Testis (tissue), 3 donors: Measurements from ENCODE around the gene TNS1. TPM values are rescaled to one million over a fixed set of nuclear protein-coding genes. Genes with fewer than 3 reads are reported as not detected.

ENCODE experiments used
- DNase-seq: peaks from one replicate; pipeline ENCODE4 v3.0.0-alpha.2; 2019
- H3K27ac ChIP-seq, 2 donors: fragments of 200-600 bp; sonication (generic); one replicate each; pipeline ENCODE4 v1.5.1; 2019
- H3K27me3 ChIP-seq: fragments of 200-600 bp; sonication (generic); one replicate; pipeline ENCODE4 v1.5.1; 2019
- H3K36me3 ChIP-seq: fragments of 200-600 bp; sonication (generic); one replicate; pipeline ENCODE4 v1.5.1; 2017; ENCODE audit warnings: low read depth; ENCODE audit errors: missing control alignments
- H3K4me1 ChIP-seq: fragments of 200-600 bp; sonication (generic); one replicate; pipeline ENCODE4 v1.5.1; 2019
- H3K4me3 ChIP-seq, 2 donors: fragments of 200-600 bp; sonication (generic); one replicate each; pipeline ENCODE4 v1.5.1; 2017 to 2019
- H3K9me3 ChIP-seq: fragments of 200-600 bp; sonication (generic); one replicate; pipeline ENCODE4 v1.5.1; 2017
- CTCF ChIP-seq, 3 experiments: fragments of 450-650 bp in 2 of 3; fragments of 200-600 bp in 1 of 3; sonication (generic) in 1 of 3; IDR thresholded peaks; one replicate each; pipeline ENCODE4 v1.5.1; 2016 to 2019; ENCODE audit warnings: antibody characterized with exemption in 3 of 3, mild to moderate bottlenecking in 2 of 3, moderate library complexity in 1 of 3
- POLR2A ChIP-seq: fragments of 450-650 bp; IDR thresholded peaks from one replicate; pipeline ENCODE4 v1.6.1; 2017; ENCODE audit warnings: antibody characterized with exemption, mild to moderate bottlenecking, moderate library complexity
- WGBS, 2 donors: methylation state at CpG; one replicate each; pipeline ENCODE4 v1.1.5; 2018; 5-methylcytosine and 5-hydroxymethylcytosine counted together
- intact Hi-C: fragments of 100-400 bp; cut with DNase I; formaldehyde crosslinking; loops from one replicate; pipeline ENCODE4 v1.15.1; 2023; ENCODE audit warnings: low total_unique reads
- polyA plus RNA-seq: library from polyadenylated mRNA; stranded (reverse); fragments of 350-450 nt; fragmentation: Illumina TruSeq; extraction: RNeasy Lipid Tissue Mini Kit (QIAGEN cat#74804); gene quantifications from one replicate; pipeline ENCODE4 v1.2.3, GENCODE V29; 2014; ENCODE audit warnings: low read depth, low replicate concordance; ENCODE audit not compliant: insufficient read depth
- total RNA-seq, 2 donors: library from RNA; depleted of rRNA; stranded (reverse); fragments of >200 nt; gene quantifications; one replicate each; pipeline ENCODE4 v1.2.3, GENCODE V29; 2016

TNS1 gene
- total and polyA plus RNA-seq, 3 donors from 2014 or later, result 75.9 to 256 (median 227) TPM

- peaks cover 58% of the 10 kb centered on the region for H3K4me1 ChIP-seq
- H3K27me3 ChIP-seq, result no peaks in the 10 kb centered on the region
- no peak for DNase-seq
- no peak overlapping the region for H3K4me3 ChIP-seq
- no peaks in the 10 kb centered on the region for H3K9me3 ChIP-seq
- no peaks in the 10 kb centered on the region for H3K36me3 ChIP-seq
- peak overlapping the region; percentile 9 to 19 for H3K27ac ChIP-seq
- intact Hi-C loops, result no loop called here
- WGBS, 2 donors, result 85 to 90% methylated on average over 4 of the region's 4 CpGs
- TF ChIP-seq CTCF (IDR thresholded peaks at IDR 0.05) (no peak), POLR2A (no peak)
Measured at GRCh38 chr2:217948351-217948791, 54.4 kb downstream of the TNS1 start.

GRCh38 chr2:217947383-217948350 lies 55.1 kb downstream of the TNS1 start:
- no peak for DNase-seq
- Histone ChIP-seq H3K4me3 (no peak overlapping the region), H3K9me3 (no peaks in the 10 kb centered on the region), H3K36me3 (no peaks in the 10 kb centered on the region), H3K27ac (peak overlapping the region in 1 of 2 donors; percentile 36), H3K4me1 (peaks cover 51% of the 10 kb centered on the region), H3K27me3 (no peaks in the 10 kb centered on the region)
- TF ChIP-seq POLR2A (no peak), CTCF (IDR thresholded peaks at IDR 0.05) (no peak)
- WGBS, 2 donors, result 76 to 80% methylated on average over 19 of the region's 19 CpGs
- intact Hi-C loops, result no loop called here

- 78 to 80% methylated on average over 6 of the region's 6 CpGs for WGBS, 2 donors
- Histone ChIP-seq H3K4me3 (no peak overlapping the region), H3K36me3 (no peaks in the 10 kb centered on the region), H3K4me1 (peaks cover 35% of the 10 kb centered on the region), H3K27ac (no peak overlapping the region), H3K27me3 (no peaks in the 10 kb centered on the region), H3K9me3 (no peaks in the 10 kb centered on the region)
- intact Hi-C loops, result no loop called here
- DNase-seq, result no peak
- TF ChIP-seq CTCF (IDR thresholded peaks at IDR 0.05) (no peak), POLR2A (no peak)
Measured at GRCh38 chr2:217946051-217946450, 56.7 kb downstream of the TNS1 start.

GRCh38 chr2:217945530-217945929 lies 57.3 kb downstream of the TNS1 start:
- intact Hi-C loops, result no loop called here
- no peak for DNase-seq
- Histone ChIP-seq H3K4me1 (peaks cover 30% of the 10 kb centered on the region), H3K4me3 (no peak overlapping the region), H3K27ac (peak overlapping the region in 1 of 2 donors; percentile 59), H3K27me3 (no peaks in the 10 kb centered on the region), H3K9me3 (no peaks in the 10 kb centered on the region), H3K36me3 (no peaks in the 10 kb centered on the region)
- WGBS, 2 donors, result 60 to 66% methylated on average over 4 to 5 of the region's 5 CpGs
- TF ChIP-seq CTCF (IDR thresholded peaks at IDR 0.05) (no peak), POLR2A (no peak)
